ENCODE measurements around the gene NR1D2. TPM values are rescaled to one million over a fixed set of nuclear protein-coding genes. Genes with fewer than 3 reads are reported as not detected.

NR1D2 gene
- total RNA-seq, 2 experiments from 2014 or later = 3.6 to 4.0 TPM

GRCh38 chr3:23940775-23941174 lies 4.3 kb upstream of the NR1D2 start:
- Mint-ChIP-seq H3K9me3 (no peaks in the 10 kb centered on the region), H3K4me3 (no peak overlapping the region), H3K27me3 (peaks cover 10% of the 10 kb centered on the region), H3K4me1 (ENCODE audit: low read depth) (peaks cover 7% of the 10 kb centered on the region), H3K36me3 (ENCODE audit: low read depth) (no peaks in the 10 kb centered on the region), H3K27ac (no peak overlapping the region)
- ATAC-seq (no peak), DNase-seq (no peak)
- intact Hi-C loops (cut with micrococcal nuclease) = no loop called here
- TF ChIP-seq CTCF (IDR thresholded peaks at IDR 0.05) = no peak
- ChIA-PET CTCF (interaction anchor here (1.8 kb wide), 1 partner anchor 17 kb away, joined by 3 read pairs; no protein-coding TSS in a partner anchor), POLR2A (interaction anchor here (1.3 to 4.6 kb wide), 3 partner anchors 11 to 22 kb away, joined by 3 to 24 read pairs (median 4); partner anchors contain the start of genes NKIRAS1 and RPL15)

GRCh38 chr3:23941440-23941839 lies 3.6 kb upstream of the NR1D2 start:
- DNase-seq (no peak), ATAC-seq (no peak)
- Mint-ChIP-seq H3K27ac (no peak overlapping the region), H3K27me3 (peaks cover 10% of the 10 kb centered on the region), H3K36me3 (ENCODE audit: low read depth) (no peaks in the 10 kb centered on the region), H3K9me3 (no peaks in the 10 kb centered on the region), H3K4me3 (no peak overlapping the region), H3K4me1 (ENCODE audit: low read depth) (peaks cover 7% of the 10 kb centered on the region)
- CTCF ChIA-PET = interaction anchor here (0.9 to 1.8 kb wide), 2 partner anchors 17 to 27 kb away, joined by 3 read pairs; no protein-coding TSS in a partner anchor
- intact Hi-C loops (cut with micrococcal nuclease) = no loop called here
- POLR2A ChIA-PET = interaction anchor here (0.6 to 4.6 kb wide), 3 partner anchors 12 to 23 kb away, joined by 3 to 24 read pairs (median 3); partner anchors contain the start of genes NKIRAS1 and RPL15
- TF ChIP-seq CTCF (IDR thresholded peaks at IDR 0.05) = no peak

- H3K27me3 Mint-ChIP-seq = peaks cover 10% of the 10 kb centered on the region
- H3K27ac Mint-ChIP-seq = no peak overlapping the region
- no peak for DNase-seq
- intact Hi-C loops (cut with micrococcal nuclease) = no loop called here
- no peak for ATAC-seq
- no peaks in the 10 kb centered on the region for H3K9me3 Mint-ChIP-seq
- H3K4me3 Mint-ChIP-seq = no peak overlapping the region
- POLR2A ChIA-PET = interaction anchor here (4.6 kb wide), 1 partner anchor 24 kb away, joined by 24 read pairs; the partner anchor contains the start of genes NKIRAS1 and RPL15
- CTCF ChIA-PET = no interaction called here
- H3K36me3 Mint-ChIP-seq (ENCODE audit: low read depth) = no peaks in the 10 kb centered on the region
- H3K4me1 Mint-ChIP-seq (ENCODE audit: low read depth) = peaks cover 13% of the 10 kb centered on the region
- no peak for TF ChIP-seq CTCF (IDR thresholded peaks at IDR 0.05)
Observed at GRCh38 chr3:23942546-23942945, 2.5 kb upstream of the NR1D2 start.

GRCh38 chr3:23944007-23944783 lies 891 bp upstream of the NR1D2 start:
- H3K36me3 Mint-ChIP-seq (ENCODE audit: low read depth) = no peaks in the 10 kb centered on the region
- peak overlapping the region; percentile 74 for H3K4me3 Mint-ChIP-seq
- no peak for TF ChIP-seq CTCF (IDR thresholded peaks at IDR 0.05)
- H3K27me3 Mint-ChIP-seq = peaks cover 10% of the 10 kb centered on the region
- H3K27ac Mint-ChIP-seq = peak overlapping the region; percentile 43
- no peak for DNase-seq
- ChIA-PET CTCF (interaction anchor here (1.0 to 1.9 kb wide), 2 partner anchors 19 to 55 kb away, joined by 4 to 7 read pairs; no protein-coding TSS in a partner anchor), POLR2A (interaction anchor here (0.8 to 2.1 kb wide), 2 partner anchors 19 to 26 kb away, joined by 4 to 28 read pairs; partner anchors contain the start of genes NKIRAS1 and RPL15)
- intact Hi-C loops (cut with micrococcal nuclease) = loop anchor here (2.0 kb wide), 1 partner anchor 27 kb away; the partner anchor contains the start of genes NKIRAS1 and RPL15
- no peaks in the 10 kb centered on the region for H3K9me3 Mint-ChIP-seq
- peaks cover 23% of the 10 kb centered on the region for H3K4me1 Mint-ChIP-seq (ENCODE audit: low read depth)
- no peak for ATAC-seq

GRCh38 chr3:23945663-23945912 lies 502 bp downstream of the NR1D2 start:
- H3K36me3 Mint-ChIP-seq (ENCODE audit: low read depth) = no peaks in the 10 kb centered on the region
- no peak overlapping the region for H3K4me3 Mint-ChIP-seq
- H3K27me3 Mint-ChIP-seq = peaks cover 10% of the 10 kb centered on the region
- no peaks in the 10 kb centered on the region for H3K9me3 Mint-ChIP-seq
- no peak for TF ChIP-seq CTCF (IDR thresholded peaks at IDR 0.05)
- H3K4me1 Mint-ChIP-seq (ENCODE audit: low read depth) = peaks cover 36% of the 10 kb centered on the region
- DNase-seq = no peak
- ATAC-seq = no peak
- intact Hi-C loops (cut with micrococcal nuclease) = loop anchor here (2.0 kb wide), 1 partner anchor 29 kb away; the partner anchor contains the start of genes NKIRAS1 and RPL15
- H3K27ac Mint-ChIP-seq = no peak overlapping the region
- POLR2A ChIA-PET = interaction anchor here (1.3 to 6.1 kb wide), 3 partner anchors 10 to 28 kb away, joined by 5 to 53 read pairs (median 28); partner anchors contain the start of genes NKIRAS1 and RPL15
- CTCF ChIA-PET = no interaction called here

Measured in activated CD8-positive, alpha-beta T cell treated with anti-CD3 and anti-CD28 coated beads for 36 hours (primary cell).